HG03565 (cell line): ENCODE measurements around the gene CPLX1.

Experiments
- ATAC-seq: cut with Tn5 transposase; IDR thresholded peaks from one replicate; pipeline ENCODE4 v1.9.1; 2021; ENCODE audit warnings: mild to moderate bottlenecking, moderate library complexity; ENCODE audit not compliant: unreplicated experiment

Gene CPLX1

DNA sequence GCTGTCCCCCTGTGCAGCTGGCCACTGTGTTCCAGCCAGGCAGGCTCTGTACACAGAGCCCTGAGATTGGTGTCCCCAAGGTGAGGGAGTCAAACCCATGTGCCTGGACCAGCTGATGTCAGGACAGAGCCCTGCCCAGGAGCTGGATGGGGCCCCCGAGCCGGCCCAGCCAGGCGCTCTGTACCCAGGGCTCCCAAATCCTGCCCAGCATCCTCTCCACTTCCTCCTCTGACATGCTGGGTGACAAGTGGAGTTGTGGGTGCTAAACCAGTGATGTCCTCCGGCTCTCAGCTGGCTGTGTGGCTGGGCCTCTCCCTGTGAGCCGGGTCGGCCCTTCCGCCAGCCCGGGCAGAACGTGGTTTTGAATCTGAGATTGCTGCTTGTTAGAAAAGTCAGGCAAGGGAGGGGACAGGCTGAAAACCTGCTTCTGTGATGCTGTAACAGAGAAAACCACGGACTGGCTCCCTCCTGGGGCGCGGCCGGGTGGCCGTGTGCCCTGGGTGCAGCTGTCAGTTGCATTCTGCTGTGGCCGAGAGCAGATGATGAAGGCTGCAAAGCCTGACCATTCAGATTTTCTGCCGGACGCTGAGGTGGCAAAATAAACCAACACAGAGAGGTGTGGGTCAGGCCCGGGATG lies 7.9 kb upstream of the CPLX1 start:
- ATAC-seq: no peak

DNA sequence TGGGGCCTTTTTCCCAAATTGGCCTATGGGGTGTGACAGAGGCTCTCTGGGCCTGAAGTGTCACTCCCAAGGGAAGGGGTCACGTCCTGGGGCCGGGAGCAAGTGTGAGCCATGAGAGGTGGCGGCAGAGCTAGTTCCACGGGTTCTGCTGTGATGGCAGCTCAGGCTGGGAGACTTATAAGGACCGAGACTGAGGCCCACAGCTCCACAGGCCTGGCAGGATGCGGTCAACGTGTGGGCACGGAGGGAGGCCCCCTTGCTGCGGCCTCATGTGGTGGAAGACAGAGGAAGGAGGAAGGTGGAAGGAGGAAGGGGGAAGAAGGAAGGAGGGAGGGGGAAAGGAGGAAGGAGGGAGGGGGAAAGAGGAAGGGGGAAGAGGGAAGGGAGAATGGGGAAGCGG lies 7.2 kb upstream of the CPLX1 start:
- ATAC-seq: no peak

DNA sequence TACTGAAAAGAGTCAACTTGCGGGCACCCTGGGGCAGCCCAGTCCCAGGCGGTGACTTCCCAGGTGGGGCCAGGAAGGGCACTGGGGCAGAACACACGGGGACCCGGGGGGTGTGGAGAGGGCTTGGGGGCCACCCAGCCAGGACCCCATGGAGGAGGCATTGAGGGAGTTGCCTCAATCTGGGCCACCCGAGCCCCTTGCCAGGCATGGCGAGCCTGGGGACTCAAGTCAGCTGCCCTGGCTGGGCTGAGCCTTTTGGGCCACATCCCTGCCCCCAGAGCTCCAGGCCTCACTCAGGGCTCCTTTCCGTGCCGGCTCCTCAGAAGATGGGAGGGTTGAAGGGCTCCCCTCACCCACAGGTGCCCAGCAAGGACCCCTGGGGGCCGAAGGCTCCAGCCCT lies 6.6 kb upstream of the CPLX1 start:
- no peak for ATAC-seq

DNA sequence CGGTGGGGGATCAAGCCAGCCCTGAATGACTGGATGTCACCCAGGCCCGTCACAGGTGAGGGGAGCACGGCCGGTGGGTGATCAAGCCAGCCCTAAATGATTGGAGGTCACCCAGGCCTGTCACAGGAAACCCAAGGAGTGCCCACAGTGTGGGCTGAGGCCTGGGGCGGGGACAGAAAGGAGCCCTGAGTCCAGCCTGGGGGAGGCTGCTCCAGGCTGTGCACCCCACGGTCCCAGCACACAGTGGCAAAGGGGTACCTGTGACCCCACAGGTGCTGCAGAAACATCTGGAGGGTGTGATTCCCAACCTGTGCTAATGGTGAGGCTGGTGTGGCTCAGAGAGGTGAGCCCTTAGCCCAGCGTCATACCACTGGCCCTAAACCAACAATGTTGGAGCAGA lies 6.2 kb upstream of the CPLX1 start:
- no peak for ATAC-seq

DNA sequence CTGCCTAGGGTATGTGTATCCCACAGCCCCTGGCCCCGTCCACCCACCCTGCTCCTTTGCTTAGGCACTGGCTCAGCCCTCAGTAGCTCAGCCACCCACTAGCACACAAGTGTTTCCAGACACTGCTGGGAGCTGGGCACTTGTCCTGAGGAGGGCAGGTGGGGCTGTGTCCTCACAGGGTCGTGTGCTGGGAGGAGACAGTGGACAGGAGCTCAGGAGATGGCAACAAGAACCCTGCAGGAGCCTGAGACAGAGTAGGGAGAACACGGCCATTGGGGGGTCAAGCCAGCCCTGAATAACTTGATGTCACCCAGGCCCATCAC lies 5.5 kb upstream of the CPLX1 start:
- ATAC-seq: no peak

DNA sequence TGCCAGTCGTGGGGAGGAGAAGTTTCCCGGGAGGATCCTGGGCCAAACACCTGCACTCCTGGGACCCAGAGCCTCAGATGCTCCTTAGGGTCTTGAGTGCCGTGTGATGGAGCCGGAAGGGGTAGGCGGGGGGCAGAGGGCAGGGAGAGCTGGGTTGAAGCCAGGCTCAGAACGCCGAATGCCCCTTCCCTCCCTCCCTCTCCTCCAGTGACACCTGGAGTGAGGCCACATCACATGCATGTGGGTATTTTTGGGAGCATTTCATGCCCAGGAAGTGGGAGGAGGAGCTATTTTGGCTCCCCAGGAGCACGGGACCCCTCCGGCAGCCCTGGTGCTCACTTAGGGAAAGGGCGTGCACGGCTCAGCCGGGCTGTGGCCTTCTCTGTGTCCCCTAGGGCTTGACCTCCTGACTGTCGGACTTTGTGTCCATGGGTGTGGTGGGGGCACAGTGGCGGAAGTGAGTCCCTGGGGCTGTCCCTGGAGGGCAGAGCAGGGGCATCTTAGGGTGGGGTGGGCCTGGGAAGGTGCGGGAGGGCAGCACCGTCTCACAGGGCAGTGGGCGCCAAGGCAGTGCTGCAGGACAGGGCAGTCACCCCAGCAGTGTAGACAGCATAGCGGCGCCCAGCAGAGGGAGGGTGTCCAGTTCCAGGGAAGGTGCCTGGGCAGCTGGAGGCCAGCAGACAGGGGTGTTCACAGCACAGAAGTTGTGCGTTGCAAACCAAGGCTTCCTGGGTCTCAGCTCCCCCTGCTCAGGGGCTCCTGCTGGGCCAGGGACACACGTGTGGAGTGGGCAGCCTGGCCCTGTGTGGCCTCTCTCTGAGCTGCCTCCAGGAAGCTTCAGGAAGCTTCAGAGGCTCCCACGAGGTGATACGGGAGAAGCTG lies 4.9 kb upstream of the CPLX1 start:
- ATAC-seq: no peak

DNA sequence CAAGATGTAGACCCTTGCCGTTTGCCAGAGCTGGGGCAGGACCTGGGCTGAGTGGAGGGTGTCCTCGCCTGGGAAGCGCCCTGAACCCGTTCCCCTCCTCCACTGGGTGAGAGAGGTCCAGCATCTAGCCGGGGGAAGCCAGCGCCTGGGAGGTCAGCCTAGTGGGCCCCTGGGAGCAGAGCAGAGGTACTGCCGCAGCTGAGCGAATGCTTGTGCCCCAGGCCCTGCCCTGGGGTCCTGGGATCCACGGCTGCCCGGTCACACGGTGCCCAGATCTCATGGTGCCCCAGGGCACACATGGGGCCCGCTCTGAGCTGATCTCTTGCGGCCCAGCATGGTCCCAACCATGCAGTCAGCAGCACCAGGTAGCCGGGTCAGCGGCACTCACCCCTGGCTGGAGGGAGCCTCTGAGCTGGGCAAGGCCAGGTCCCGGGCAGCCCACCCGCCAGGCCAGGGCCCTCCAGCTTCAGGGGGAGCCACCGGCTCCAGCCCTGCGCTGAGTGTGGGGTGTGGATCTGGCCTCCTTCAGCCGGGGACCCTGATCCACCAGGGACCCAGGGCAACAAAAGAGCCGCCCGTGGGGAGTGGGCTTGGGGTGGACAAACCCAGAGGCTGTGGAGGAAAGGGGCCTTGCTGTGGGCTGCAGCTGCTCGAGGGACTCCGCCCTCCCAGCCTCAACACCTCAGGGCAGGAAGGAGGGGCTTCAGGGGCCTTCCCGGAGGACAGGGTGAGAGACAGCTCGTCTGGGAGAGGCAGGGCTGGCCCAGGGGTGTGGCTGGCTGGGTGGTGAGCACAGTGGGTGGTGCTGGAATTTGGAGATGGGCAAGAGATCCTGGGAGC lies 4.1 kb upstream of the CPLX1 start:
- no peak for ATAC-seq

DNA sequence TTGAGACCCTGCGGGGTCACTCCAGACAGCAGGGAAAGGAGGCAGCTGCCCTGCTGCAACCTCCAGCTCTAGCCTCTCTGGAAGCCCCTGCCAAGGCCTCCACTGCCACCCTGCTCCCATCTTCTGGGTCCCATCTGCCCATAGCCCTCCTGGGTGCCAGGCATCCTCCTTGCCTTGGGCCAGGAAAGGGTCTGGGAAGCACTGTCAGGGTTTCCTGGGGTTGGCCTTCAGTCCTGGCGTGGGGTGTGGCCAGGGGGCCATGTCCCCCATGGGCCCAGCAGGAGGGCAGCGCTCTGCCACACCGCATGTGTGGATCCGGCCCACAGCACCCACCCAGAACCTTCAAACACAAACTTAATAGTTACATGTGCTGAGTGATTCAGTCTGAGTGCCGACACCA lies 3.4 kb upstream of the CPLX1 start:
- ATAC-seq: no peak

DNA sequence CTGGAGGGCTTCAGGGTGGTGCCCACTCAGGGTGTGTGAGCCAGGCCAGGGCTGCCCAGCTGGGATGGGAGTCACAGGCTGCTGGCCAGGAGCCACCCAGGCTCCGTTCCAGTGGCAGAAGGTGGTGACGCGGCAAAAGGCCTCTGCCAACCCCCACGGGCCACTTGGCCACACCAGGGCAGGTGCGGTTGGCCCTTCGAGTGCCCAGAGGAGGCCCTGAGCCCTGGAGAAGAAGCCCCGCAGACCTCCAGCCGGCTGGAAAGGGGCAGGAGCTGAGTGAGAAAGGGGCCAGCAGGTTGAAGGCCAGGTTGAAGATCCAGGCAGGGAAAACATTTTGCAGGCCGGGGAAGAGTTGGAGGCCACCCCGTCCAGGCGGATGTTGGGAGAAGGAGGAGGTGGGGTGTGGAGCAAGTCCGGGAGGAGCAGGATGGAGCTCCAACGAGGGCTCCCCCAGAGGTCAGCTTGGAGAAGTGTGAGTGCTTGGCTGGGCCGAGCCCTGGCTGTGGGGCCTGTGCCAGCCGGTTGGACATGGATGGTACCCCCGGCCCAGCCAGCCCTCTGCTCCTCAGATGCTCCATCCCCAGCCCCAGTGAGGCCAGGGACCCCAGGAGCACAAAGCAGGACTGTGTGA lies 2.8 kb upstream of the CPLX1 start:
- ATAC-seq: no peak

DNA sequence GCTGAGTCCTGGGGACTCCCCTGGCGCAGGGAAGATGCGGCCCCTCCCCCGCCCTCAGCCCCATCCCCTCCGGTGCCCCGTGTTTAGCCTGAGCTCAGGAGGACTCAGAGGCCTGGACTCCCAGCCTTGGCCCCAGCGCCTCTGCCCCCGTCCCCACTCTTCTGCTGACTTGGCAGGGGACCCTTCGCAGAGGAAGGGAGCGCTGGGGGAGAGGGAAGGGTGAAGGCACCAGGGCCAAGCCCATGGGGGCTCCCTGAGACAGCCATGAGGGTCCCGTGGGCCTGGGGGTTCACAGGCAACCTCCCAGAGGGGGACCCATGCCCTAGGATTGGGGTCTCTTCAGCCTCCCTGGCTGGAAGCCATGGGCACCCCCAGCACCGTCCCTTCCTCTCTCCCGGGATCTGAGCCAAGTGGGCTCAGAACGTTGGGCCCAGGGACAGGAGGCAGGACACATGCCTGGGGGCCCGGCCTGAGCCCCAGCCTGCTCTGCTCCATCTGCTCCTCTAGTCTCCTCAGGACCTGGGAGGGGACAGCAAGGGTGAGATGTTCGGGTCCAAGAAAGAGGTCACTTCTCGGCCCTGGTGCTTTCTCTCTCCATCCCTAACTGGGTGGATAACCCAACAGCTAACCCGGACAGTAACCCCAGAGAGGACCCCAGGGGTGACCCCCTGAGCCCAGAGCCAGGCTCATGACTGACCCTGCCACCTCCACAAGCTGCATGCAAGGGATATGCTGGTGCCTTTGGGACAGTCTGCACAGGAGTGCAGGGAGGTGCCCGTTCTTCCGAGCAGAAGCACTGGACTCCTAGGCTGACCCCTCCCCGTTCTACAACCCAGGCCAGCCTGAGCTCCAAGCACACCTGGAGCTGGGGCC lies 1.5 kb upstream of the CPLX1 start:
- no peak for ATAC-seq

DNA sequence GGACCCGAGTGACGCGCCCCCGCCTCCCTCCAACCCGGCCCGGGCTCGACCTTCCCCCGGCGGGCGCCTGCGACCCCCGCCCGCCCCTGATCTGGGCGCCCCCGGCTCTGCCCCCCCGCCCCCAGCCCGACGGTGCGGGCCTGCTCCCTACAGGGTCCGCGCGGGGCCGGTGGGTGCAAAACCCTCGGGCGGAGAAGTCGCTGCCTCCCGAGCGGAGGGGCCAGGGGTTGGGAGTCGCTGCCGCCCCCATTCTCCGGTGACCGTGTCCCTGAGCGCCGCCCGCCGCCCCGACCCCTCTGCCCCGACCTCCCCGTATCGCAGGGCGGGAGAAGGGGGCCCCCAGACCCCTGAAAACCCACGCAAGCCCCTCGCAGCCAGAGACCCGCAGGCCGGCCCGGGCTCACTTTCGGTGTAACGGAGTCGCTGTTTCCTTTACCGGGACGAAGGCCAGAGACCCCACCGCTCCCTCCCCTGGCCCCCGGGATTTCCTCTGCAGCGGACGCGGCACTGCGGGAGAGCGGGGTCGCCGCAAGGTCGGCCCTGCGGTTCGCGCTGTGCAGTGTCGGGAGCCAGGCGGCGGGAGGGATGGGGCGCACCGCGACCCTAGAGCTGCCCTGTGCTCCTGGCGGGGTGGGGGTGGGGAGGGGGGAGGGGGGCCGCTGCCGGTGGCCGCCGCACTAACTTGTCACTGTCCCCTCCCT lies 729 bp upstream of the CPLX1 start:
- no peak for ATAC-seq

DNA sequence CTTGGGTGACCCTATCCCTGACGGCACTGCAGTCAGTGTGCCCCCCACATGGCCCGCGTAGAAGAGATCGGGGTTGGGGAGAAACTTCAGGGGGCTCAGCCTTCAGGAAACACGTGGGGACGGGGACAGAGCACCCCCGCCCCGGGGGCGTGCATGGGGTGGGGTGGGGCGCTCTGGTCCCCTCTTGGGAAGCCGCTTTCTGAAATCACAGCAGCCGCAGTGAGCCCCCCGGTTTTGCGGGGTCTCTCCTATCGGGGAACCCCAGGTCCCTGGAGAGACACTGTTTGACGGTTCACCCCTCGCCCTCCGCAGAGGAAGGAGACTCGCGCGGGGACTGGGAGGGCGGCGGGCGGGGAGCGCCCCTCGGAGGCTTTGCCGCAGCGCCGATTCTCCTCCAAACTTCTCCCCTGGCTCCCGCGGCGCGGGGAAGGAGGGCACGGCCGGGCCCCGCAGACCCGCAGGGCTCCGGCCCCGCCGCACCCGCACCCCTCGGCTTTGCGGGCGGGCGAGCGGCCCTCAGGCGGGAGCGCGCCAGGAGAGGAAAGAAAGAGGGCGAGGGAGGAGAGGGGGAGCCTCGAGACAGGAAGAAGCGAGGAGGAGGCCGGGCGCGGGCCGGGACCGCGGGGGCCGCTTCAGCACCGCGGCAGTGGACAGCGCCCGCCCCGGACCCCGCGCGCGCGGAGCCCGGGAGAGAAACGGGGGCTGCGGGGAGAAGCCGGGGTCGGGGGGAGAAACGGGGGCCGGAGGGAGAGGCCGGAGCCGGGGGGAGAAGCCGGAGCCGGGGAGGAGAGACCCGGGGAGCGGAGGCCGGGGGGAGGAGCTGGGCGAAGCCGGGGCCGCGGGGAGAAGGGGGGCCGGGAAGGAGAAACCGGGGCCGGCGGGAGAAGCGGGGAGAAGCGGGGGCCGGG lies 612 bp downstream of the CPLX1 start:
- ATAC-seq: no peak

DNA sequence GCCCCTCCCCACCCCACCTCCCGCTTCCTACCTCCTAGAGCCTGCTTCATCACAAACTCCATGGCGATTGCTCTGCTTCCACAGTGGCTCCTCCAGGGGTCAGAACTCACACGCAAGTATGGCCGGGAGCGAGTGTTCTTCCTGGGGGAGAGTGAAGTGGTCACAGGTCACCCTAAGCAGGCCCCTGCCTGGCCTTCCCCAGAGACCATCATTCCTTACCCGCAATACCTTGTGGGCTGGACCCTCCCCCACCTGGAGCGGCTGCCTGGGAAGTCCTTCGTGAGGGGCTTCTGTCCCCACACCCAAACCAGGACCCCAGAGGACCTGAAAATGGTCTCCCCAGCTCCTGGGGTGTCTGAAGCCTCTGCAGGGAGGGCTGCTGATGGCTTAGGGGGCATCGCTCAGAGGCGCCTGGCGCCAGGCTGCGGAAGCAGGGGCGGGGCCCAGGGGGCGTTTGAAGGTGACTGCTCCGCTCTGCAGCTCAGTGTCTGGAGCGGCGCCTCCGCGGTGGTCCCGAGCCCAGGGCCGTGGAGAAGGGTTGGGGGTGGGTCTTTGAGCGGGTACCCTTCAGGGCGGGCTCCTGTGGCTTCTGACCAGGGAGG lies 1.4 kb downstream of the CPLX1 start:
- ATAC-seq: no peak

DNA sequence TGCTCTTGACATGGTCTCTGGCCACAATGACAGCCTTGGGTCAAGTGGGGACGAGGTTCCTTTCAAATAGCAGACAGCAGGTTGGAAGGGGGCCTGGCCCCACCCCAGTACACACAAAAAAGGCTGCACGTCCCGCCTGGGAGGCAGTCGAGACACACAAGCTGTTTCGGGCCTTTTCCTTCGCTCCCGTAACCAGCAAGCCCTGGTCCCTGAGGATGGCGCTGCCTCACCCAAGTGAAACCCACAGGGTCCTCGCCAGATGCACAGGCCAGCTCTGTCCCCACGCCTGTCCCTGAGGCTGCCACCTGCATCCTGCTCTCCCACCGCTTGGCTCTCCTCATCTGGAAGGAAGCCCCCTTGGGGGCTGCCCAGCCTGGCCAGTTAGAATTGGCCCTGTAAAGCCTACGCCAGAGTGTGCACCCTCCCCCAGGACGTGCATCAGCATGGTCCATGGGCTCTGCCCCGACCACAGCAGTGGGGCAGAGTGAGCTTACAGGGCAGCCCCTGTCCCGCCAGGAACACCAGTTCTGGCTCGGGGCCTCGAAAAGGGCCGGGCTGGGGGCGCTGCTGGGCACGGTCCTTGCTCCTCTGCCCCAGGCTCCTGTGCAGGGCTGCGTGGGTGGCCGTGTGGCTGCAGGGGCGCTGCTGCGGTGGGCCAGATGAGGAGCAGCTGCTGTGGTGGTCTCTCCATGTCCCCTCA lies 2.0 kb downstream of the CPLX1 start:
- no peak for ATAC-seq

DNA sequence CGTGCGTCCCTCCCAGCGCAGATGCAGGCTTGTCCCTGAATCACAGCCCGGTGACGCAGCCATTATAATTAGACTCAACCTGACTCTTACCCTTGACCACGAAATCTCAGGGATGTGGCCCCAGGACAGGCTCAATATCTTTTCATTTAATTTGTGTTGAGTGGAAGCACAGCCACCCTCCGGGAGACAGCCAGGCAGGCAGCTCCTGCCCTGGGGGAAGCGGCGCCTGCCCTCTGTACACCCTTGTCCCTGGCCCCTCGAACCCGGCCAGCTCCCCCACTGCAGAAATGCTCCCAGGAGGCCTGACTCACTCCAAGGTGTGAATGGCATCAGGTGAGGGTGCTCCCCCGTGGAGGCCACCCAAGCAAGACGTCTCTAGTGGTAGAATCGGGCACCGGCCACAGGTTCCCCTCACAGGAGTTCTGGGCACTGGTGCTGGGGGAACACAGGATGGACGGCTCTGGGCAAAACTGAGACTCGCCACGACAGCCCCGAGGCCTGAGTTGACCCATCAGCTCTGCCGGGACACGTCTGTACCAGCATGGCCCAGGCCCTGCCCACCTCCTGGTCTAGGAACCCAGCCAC lies 2.7 kb downstream of the CPLX1 start:
- ATAC-seq: no peak

DNA sequence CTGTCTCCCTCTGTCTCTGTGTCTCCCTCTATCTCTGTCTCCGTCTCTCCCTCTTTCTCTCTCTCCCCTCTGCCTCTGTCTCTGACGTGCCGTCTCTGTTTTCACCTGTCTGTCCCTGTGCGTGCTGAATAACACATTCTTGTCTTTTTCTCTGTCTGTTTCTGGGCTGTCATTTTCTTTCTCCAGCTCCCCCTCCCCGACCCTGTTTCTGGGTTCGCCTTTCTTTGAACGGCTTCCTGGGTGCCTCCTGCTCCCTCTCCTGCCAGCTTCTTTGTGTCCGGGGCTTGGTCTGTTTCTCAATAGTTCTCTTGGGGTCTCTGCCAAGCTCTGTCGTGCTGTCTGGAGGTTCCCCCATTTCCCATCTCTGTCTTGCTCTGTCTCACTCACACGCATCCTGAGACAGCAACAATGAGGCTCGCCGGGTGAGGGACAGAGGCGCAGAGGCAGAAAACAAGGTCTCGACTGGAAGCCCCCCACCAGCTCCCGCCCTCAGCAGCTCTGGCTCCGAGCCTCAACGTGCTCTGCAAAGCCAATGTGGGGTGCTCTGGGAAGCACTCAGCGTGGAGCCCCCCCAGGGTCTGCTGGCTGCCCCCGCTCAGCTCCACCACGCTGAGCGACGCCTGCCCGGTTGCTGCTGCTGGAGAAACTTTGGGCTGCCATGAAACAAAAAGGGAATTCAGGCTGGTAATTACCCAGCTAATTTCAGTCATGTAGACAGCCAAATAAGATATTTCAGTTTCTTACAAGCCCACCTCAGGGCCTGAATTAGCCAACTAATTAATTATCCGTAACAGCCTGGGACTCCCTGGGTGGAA lies 3.4 kb downstream of the CPLX1 start:
- ATAC-seq: no peak

DNA sequence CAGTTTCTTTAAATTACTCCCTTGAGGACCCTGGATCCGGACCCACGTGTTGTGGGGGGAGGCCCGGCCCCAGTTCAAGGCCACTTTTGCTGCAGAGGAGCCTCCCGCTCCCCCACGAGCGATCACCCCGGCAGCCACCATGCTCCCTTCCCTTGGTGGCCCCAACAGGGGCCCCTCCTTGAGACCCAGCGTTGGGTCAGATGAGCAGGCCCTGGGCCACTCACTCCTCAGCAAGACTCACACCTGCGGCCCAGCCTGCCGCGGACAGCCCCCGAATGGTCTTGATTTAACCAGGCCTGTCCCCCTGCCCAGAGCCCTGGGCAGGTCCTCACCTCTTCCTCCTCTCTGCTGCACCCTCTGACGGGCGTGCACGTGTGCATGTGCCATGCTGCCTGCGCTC lies 4.3 kb downstream of the CPLX1 start:
- no peak for ATAC-seq
